GM15510 (cell line): ENCODE results near the gene CNIH3.

ENCODE experiments used
- POLR2A ChIP-seq: IDR thresholded peaks from 3 replicates; pipeline ENCODE4 v1.6.1; 2011; ENCODE audit warnings: borderline replicate concordance; ENCODE audit not compliant: insufficient read length; ENCODE audit errors: extremely low read depth

Gene CNIH3

GRCh38 chr1:224757508-224757907, 141.4 kb downstream of the CNIH3 start:
- no peak for TF ChIP-seq POLR2A

- no peak for TF ChIP-seq POLR2A
Observed at GRCh38 chr1:224759135-224759534, 143.0 kb downstream of the CNIH3 start.

- no peak for TF ChIP-seq POLR2A
Observed at GRCh38 chr1:224759681-224760091, 143.6 kb downstream of the CNIH3 start.

GRCh38 chr1:224760163-224760562, 144.0 kb downstream of the CNIH3 start:
- TF ChIP-seq POLR2A: no peak

- TF ChIP-seq POLR2A: no peak
Observed at GRCh38 chr1:224761245-224761644, 145.1 kb downstream of the CNIH3 start.

GRCh38 chr1:224762046-224762445, 145.9 kb downstream of the CNIH3 start:
- TF ChIP-seq POLR2A: no peak

- no peak for TF ChIP-seq POLR2A
Observed at GRCh38 chr1:224762701-224763100, 146.6 kb downstream of the CNIH3 start.

- no peak for TF ChIP-seq POLR2A
Observed at GRCh38 chr1:224763126-224763775, 147.1 kb downstream of the CNIH3 start.

GRCh38 chr1:224766266-224766665, 150.1 kb downstream of the CNIH3 start:
- TF ChIP-seq POLR2A: no peak

- TF ChIP-seq POLR2A: no peak
Observed at GRCh38 chr1:224767031-224767430, 150.9 kb downstream of the CNIH3 start.

- no peak for TF ChIP-seq POLR2A
Observed at GRCh38 chr1:224767676-224768075, 151.6 kb downstream of the CNIH3 start.

GRCh38 chr1:224768971-224769370, 152.9 kb downstream of the CNIH3 start:
- TF ChIP-seq POLR2A: no peak

GRCh38 chr1:224769452-224770335, 153.6 kb downstream of the CNIH3 start:
- TF ChIP-seq POLR2A: no peak

- no peak for TF ChIP-seq POLR2A
Observed at GRCh38 chr1:224770336-224770693, 154.2 kb downstream of the CNIH3 start.

GRCh38 chr1:224773646-224774045, 157.5 kb downstream of the CNIH3 start:
- no peak for TF ChIP-seq POLR2A

GRCh38 chr1:224774378-224774777, 158.3 kb downstream of the CNIH3 start:
- TF ChIP-seq POLR2A: no peak
